ENCODE results near the gene SLC39A11. TPM values are rescaled to one million over a fixed set of nuclear protein-coding genes. Genes with fewer than 3 reads are reported as not detected.

The SLC39A11 gene
- total and polyA plus RNA-seq, 2 of the 13 experiments (the other 11 are each of a cell fraction or from before 2014, with no cell fraction given): 17.2 to 31.5 TPM

- no peak for ATAC-seq
- 90% methylated on average over 6 of the region's 6 CpGs for WGBS (ENCODE audit: low lambda C conversion rate)
- Histone ChIP-seq H3K36me3 (replicated peaks in 1 of 2; ENCODE audit: control insufficient read depth in 1 of 2, insufficient read depth in 2 of 2, low read length in 2 of 2) (no peaks in the 10 kb centered on the region), H3K27me3 (ENCODE audit: control insufficient read depth in 1 of 2, insufficient read depth in 2 of 2, low read length in 2 of 2) (no peaks in the 10 kb centered on the region), H3K9me3 (ENCODE audit: low read length) (no peaks in the 10 kb centered on the region), H3K9ac (ENCODE audit: insufficient read depth, low read depth, low read length) (no peak overlapping the region), H3K4me2 (ENCODE audit: low read depth, low read length) (no peak overlapping the region), H4K20me1 (ENCODE audit: insufficient read depth, low read length) (no peaks in the 10 kb centered on the region), H3K4me1 (ENCODE audit: insufficient read depth, low read length) (no peaks in the 10 kb centered on the region), H3K27ac (ENCODE audit: extremely low read length, insufficient read depth, low read length) (no peak overlapping the region), H2AFZ (ENCODE audit: low read length) (no peak overlapping the region), H3K4me3 (replicated peaks in 1 of 3; ENCODE audit: insufficient read depth in 1 of 3, low read depth in 2 of 3, low read length in 3 of 3) (no peak overlapping the region), H3K79me2 (ENCODE audit: insufficient read depth, low read length) (no peaks in the 10 kb centered on the region)
- no peak for FAIRE-seq
- no peak for DNase-seq (ENCODE audit: low spot score)
- ChIA-PET CTCF (ENCODE audit: low intra/inter-chr PET ratio, low total read pairs) (no interaction called here), POLR2A (no interaction called here)
- intact Hi-C loops (cut with micrococcal nuclease; ENCODE audit: unreplicated experiment) (no loop called here), in situ Hi-C loops (cut with HindIII; ENCODE audit: extremely low pct_ligation_motif_present, low pct_unique_long_range_greater_than_20kb) (no loop called here)
- BruUV-seq (replicated peaks): no TSS peak
- TF ChIP-seq SRSF9 (IDR thresholded peaks at IDR 0.05; ENCODE audit: borderline replicate concordance, insufficient read depth, low read depth, low read length, poor library complexity, severe bottlenecking): no peak
- TF ChIP-seq ISX (CRISPR knock-in tag; conservative IDR thresholded peaks at IDR 0.05): no peak
- no peak for TF ChIP-seq LRRFIP1 (CRISPR knock-in tag; conservative IDR thresholded peaks at IDR 0.05)
- no peak for TF ChIP-seq SPEN (CRISPR knock-in tag; IDR thresholded peaks at IDR 0.05; ENCODE audit: low read depth)
- no peak for TF ChIP-seq KIAA2018 (CRISPR knock-in tag; IDR thresholded peaks at IDR 0.05; ENCODE audit: borderline replicate concordance)
- no peak for TF ChIP-seq ZNF572 (CRISPR knock-in tag; IDR thresholded peaks at IDR 0.05)
- no peak for TF ChIP-seq AHDC1 (CRISPR knock-in tag; IDR thresholded peaks at IDR 0.05; ENCODE audit: borderline replicate concordance)
These were observed 222.0 kb downstream of the SLC39A11 start for GRCh38 chr17:72870367-72870985.

Measured in HepG2 (cell line).